HUDEP-2 (cell line): Measurements from ENCODE around the gene AP1G2.

Experiments
- DNase-seq, 76 experiments: peaks; one replicate each; lab custom pipeline; 2025; ENCODE audit not compliant: unreplicated experiment in 76 of 76; lab: John Stamatoyannopoulos, UW

Gene AP1G2

GRCh38 chr14:23520899-23521533 lies 46.6 kb downstream of the AP1G2 start:
- no peak for DNase-seq

GRCh38 chr14:23518709-23519108 lies 48.9 kb downstream of the AP1G2 start:
- no peak for DNase-seq

- no peak for DNase-seq
Measured at GRCh38 chr14:23517650-23518326, 49.8 kb downstream of the AP1G2 start.

GRCh38 chr14:23514644-23514957 lies 53.0 kb downstream of the AP1G2 start:
- no peak for DNase-seq

GRCh38 chr14:23513818-23514643 lies 53.6 kb downstream of the AP1G2 start:
- DNase-seq, result no peak

GRCh38 chr14:23513005-23513817 lies 54.4 kb downstream of the AP1G2 start:
- no peak for DNase-seq

GRCh38 chr14:23512156-23512555 lies 55.4 kb downstream of the AP1G2 start:
- no peak for DNase-seq
